ENCODE measurements around the gene DPP6.

Gene DPP6

DNA sequence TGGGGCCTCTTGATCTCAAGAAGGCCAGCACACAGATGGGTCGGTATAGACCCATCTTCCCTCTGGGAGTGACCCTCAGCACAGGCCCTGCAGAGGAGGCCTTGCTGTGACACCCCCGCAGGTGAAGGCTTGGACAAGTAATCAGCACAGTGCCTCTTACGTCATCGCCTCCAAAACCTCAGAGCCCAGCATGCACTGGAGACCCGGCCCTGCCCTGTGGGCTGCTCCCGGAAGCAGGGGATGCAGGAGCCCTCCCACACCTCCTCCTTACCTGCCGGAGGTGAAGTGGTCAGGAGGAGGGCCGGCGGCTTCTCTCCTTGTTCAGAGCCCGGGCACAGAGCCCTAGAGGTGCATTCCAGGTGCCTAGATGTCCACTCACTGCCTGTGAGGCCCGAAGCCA is 829.3 kb downstream of the DPP6 start:
- Histone ChIP-seq H3K36me3 (no peaks in the 10 kb centered on the region), H3K27me3 (no peaks in the 10 kb centered on the region), H3K9me3 (no peaks in the 10 kb centered on the region), H3K4me3 (ENCODE audit: low read depth, low read length) (no peak overlapping the region), H3K4me1 (no peaks in the 10 kb centered on the region)
- no peak for DNase-seq
- TF ChIP-seq, protein P1, sequence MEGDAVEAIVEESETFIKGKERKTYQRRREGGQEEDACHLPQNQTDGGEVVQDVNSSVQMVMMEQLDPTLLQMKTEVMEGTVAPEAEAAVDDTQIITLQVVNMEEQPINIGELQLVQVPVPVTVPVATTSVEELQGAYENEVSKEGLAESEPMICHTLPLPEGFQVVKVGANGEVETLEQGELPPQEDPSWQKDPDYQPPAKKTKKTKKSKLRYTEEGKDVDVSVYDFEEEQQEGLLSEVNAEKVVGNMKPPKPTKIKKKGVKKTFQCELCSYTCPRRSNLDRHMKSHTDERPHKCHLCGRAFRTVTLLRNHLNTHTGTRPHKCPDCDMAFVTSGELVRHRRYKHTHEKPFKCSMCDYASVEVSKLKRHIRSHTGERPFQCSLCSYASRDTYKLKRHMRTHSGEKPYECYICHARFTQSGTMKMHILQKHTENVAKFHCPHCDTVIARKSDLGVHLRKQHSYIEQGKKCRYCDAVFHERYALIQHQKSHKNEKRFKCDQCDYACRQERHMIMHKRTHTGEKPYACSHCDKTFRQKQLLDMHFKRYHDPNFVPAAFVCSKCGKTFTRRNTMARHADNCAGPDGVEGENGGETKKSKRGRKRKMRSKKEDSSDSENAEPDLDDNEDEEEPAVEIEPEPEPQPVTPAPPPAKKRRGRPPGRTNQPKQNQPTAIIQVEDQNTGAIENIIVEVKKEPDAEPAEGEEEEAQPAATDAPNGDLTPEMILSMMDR (IDR thresholded peaks at IDR 0.05; ENCODE audit: low read depth, low read length) = no peak

DNA sequence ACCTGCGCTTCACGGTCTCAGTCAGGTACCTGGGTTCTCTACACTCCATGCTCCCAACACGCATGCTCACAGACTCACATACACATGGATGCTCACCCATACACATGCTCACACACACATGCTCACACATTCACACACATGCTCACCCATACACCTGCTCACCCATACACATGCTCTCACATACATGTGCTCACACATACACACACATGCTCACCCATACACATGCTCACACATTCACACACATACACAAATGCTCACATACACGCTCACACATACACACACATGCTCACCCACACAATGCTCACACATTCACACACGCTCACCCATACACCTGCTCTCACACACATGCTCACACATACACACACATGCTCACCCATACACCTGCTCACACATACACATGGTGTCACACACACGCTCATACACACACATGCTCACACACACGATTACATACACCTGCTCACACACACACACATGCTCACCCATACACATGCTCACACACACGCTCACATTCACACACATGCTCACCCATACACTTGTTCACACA is 830.8 kb downstream of the DPP6 start:
- Histone ChIP-seq H3K4me1 (no peaks in the 10 kb centered on the region), H3K36me3 (no peaks in the 10 kb centered on the region), H3K27me3 (no peaks in the 10 kb centered on the region), H3K9me3 (no peaks in the 10 kb centered on the region), H3K4me3 (ENCODE audit: low read depth, low read length) (no peak overlapping the region)
- TF ChIP-seq, protein P1 (IDR thresholded peaks at IDR 0.05; ENCODE audit: low read depth, low read length) = no peak
- DNase-seq = no peak

DNA sequence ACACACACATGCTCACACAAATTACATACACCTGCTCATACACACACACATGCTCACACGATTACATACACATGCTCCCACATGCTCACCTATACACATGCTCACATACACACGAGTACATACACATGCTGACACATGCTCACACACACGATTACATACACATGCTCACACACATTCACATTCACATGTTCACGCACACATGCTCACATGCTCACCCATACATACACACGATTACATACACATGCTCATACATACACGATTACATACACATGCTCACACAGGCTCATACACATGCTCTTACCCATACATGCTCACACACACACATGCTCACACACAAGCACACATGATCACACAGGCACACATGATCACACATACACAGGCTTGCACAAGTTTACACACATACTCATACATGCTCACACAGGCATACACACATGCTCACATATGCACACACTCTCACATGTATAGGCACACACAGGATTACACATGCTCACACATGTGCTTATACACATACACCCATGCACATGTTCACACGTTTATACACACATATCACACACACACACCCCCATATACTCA is 832.2 kb downstream of the DPP6 start:
- Histone ChIP-seq H3K27me3 (no peaks in the 10 kb centered on the region), H3K36me3 (no peaks in the 10 kb centered on the region), H3K9me3 (no peaks in the 10 kb centered on the region), H3K4me1 (no peaks in the 10 kb centered on the region), H3K4me3 (ENCODE audit: low read depth, low read length) (no peak overlapping the region)
- TF ChIP-seq, protein P1 (IDR thresholded peaks at IDR 0.05; ENCODE audit: low read depth, low read length) = no peak
- DNase-seq = no peak

DNA sequence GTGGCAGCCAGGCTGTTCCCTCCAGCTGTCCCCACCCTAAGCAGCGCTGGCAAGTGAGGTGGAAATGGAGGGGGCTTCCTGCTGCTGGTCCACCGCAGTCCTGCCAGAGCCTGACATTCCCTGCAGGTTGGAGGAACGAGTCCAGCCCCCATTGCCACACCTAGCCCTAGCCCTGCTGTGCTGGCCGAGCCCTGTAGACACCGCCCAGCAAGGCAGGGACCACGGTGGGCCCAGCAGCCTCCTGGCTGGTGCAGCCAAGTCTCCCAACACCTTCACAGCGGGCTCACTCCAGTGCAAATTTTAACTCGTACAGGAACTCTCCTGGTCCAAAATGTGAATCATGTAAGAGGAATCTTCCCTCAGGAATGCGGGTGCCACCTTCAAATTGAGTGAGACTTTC is 834.4 kb downstream of the DPP6 start:
- Histone ChIP-seq H3K27me3 (no peaks in the 10 kb centered on the region), H3K36me3 (no peaks in the 10 kb centered on the region), H3K4me3 (ENCODE audit: low read depth, low read length) (no peak overlapping the region), H3K4me1 (no peaks in the 10 kb centered on the region), H3K9me3 (no peaks in the 10 kb centered on the region)
- DNase-seq = no peak
- TF ChIP-seq, protein P1 (IDR thresholded peaks at IDR 0.05; ENCODE audit: low read depth, low read length) = no peak

DNA sequence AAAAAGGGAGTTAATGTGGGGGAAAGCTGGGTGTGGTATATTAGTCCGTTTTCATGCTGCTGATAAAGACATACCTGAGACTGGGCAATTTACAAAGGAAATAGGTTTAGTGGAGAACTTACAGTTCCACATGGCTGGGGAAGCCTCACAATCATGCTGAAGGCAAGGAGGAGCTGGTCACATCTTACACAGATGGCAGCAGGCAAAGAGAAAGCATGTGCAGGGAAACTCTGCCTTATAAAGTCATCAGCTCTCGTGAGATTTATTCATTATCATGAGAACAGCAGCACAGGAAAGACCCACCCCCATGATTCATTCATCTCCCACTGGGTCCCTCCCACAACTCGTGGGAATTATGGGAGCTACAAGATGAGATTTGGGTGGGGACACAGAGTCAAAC is 836.5 kb downstream of the DPP6 start:
- Histone ChIP-seq H3K4me3 (ENCODE audit: low read depth, low read length) (no peak overlapping the region), H3K36me3 (no peaks in the 10 kb centered on the region), H3K27me3 (no peaks in the 10 kb centered on the region), H3K9me3 (no peaks in the 10 kb centered on the region), H3K4me1 (no peaks in the 10 kb centered on the region)
- no peak for DNase-seq
- TF ChIP-seq, protein P1 (IDR thresholded peaks at IDR 0.05; ENCODE audit: low read depth, low read length) = no peak

DNA sequence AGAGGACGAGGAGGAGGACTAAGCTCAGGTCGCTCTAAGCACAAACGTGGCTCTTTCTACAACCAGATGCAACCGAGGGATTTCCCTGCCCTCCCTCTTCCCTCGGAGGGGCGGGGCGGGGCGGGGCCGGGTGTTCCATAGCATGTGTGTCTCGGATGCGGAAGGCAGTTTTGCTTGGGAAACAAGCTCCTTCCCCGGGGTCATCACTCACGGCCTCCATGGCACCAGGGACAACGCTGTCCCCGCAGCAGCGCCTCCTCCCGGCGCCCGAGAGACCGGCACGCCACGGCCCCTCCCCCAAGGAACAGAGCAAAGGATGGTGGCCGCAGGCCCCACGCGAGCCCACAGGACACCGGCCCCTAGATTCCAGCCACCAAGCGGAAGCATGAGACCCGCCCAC is 840.3 kb downstream of the DPP6 start:
- Histone ChIP-seq H3K9me3 (no peaks in the 10 kb centered on the region), H3K27me3 (no peaks in the 10 kb centered on the region), H3K4me1 (peaks cover 23% of the 10 kb centered on the region), H3K36me3 (no peaks in the 10 kb centered on the region), H3K4me3 (ENCODE audit: low read depth, low read length) (no peak overlapping the region)
- no peak for DNase-seq
- TF ChIP-seq, protein P1 (IDR thresholded peaks at IDR 0.05; ENCODE audit: low read depth, low read length) = no peak

Measured in BE2C (cell line).